MG63 (cell line): ENCODE measurements around the gene OXT. TPM values are rescaled to one million over a fixed set of nuclear protein-coding genes. Genes with fewer than 3 reads are reported as not detected.
"Not testable (repeated sequence)": the region's sequence is repeated elsewhere in the genome, so short reads cannot be mapped to it uniquely, and the experiment has no call there.

Experiments used
- DNase-seq: peaks from one replicate; pipeline ENCODE4 v3.0.0-alpha.2; 2020
- H3K27me3 ChIP-seq: fragments of 250-450 bp; sonication (Bioruptor Pico); 2 replicates; pipeline ENCODE4 v1.5.1; 2020; ENCODE audit warnings: mild to moderate bottlenecking, moderate library complexity
- H3K36me3 ChIP-seq: fragments of 250-450 bp; sonication (Bioruptor Pico); 2 replicates; pipeline ENCODE4 v1.5.1; 2020; ENCODE audit warnings: mild to moderate bottlenecking, moderate library complexity
- H3K4me3 ChIP-seq: fragments of 250-450 bp; sonication (Bioruptor Pico); 2 replicates; pipeline ENCODE4 v1.5.1; 2020; ENCODE audit warnings: mild to moderate bottlenecking, moderate library complexity
- H3K9me3 ChIP-seq: fragments of 250-450 bp; sonication (Bioruptor Pico); 2 replicates; pipeline ENCODE4 v1.5.1; 2020; ENCODE audit warnings: mild to moderate bottlenecking, moderate library complexity
- total RNA-seq: library from RNA; depleted of rRNA; stranded (reverse); fragments of >200 nt; shearing (Covaris generic); gene quantifications from 2 replicates; pipeline ENCODE4 v1.2.3, GENCODE V29; 2014; ENCODE audit warnings: low replicate concordance; rRNA removed

The OXT gene
- total RNA-seq: not detected in 2 replicates

DNA sequence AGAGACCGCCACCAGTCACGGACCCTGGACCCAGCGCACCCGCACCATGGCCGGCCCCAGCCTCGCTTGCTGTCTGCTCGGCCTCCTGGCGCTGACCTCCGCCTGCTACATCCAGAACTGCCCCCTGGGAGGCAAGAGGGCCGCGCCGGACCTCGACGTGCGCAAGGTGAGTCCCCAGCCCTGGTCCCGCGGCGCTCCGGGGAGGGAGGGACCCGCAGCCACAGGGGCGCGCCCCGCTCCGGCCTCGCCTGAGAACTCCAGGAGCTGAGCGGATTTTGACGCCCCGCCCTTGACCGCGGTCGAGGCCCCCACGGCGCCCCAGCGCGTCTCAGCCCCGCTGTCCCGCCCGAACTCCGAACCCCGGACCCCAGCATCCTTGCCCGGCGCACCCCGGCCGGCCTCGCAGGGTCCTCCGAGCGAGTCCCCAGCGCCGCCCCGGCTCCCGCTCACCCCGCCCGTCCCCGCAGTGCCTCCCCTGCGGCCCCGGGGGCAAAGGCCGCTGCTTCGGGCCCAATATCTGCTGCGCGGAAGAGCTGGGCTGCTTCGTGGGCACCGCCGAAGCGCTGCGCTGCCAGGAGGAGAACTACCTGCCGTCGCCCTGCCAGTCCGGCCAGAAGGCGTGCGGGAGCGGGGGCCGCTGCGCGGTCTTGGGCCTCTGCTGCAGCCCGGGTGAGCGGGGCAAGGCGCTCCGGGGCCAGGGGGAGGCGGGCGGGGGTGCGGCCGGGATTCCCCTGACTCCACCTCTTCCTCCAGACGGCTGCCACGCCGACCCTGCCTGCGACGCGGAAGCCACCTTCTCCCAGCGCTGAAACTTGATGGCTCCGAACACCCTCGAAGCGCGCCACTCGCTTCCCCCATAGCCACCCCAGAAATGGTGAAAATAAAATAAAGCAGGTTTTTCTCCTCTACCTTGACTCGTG lies at the start of gene OXT:
Gene OXT (plus strand): TSS at position 11 of the 920 bp plus-strand sequence. CDS start 36 bp downstream, at position 47.
- no peaks in the 10 kb centered on the region for H3K36me3 ChIP-seq
- no peaks in the 10 kb centered on the region for H3K9me3 ChIP-seq
- DNase-seq: no peak
- no peaks in the 10 kb centered on the region for H3K27me3 ChIP-seq
- no peak within 1 kb of the TSS for H3K4me3 ChIP-seq

DNA sequence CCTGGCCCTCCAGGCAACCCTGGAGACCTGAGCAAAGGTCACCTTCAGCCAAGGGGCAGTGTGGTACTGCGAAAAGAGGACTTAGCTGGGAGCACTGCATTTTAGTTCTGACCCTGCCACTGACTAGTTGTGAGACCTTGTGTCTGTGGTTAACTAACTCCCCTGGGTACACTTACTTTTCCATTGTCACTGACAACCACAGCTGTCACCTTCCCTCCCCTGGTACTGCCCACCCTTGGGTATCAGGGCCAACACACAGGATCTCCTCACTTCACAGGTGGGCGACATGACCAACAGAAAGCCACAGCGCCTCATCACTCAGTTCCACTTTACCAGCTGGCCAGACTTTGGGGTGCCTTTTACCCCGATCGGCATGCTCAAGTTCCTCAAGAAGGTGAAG lies 49.6 kb upstream of the OXT start:
- Histone ChIP-seq H3K36me3 (no peaks in the 10 kb centered on the region), H3K9me3 (no peaks in the 10 kb centered on the region), H3K4me3 (no peak overlapping the region), H3K27me3 (no peaks in the 10 kb centered on the region)
- no peak for DNase-seq

DNA sequence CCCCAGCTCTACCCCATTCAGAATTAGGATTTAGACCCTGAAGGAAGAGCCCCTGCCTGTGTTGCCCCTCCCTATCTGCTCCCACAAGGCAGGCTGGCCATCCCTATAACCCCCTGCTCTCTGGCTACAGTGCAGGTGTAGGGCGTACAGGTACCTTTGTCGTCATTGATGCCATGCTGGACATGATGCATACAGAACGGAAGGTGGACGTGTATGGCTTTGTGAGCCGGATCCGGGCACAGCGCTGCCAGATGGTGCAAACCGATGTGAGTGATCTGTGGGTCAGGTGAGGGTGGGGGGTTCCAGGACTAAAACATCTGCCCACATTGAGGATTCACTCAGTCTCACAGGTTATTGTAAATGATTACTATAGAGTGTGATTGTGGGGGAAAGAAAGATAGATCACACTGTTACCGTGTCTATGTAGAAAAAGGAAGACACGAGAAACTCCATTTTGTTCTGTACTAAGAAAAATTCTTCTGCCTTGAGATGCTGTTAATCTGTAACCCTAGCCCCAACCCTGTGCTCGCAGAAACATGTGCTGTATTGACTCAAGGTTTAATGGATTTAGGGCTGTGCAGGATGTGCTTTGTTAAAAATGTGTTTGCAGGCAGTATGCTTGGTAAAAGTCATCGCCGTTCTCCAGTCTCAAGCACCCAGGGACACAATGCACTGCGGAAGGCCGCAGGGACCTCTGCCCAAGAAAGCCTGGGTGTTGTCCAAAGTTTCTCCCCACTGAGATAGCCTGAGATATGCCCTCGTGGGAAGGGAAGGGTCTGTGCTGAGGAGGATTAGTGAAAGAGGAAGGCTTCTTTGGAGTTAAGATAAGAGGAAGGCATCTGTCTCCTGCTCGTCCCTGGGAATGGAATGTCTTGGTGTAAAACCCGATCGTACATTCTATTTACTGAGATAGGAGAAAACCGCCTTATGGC lies 48.6 kb upstream of the OXT start:
- not testable (repeated sequence) for H3K27me3 ChIP-seq, H3K4me3 ChIP-seq, H3K36me3 ChIP-seq, H3K9me3 ChIP-seq, DNase-seq

DNA sequence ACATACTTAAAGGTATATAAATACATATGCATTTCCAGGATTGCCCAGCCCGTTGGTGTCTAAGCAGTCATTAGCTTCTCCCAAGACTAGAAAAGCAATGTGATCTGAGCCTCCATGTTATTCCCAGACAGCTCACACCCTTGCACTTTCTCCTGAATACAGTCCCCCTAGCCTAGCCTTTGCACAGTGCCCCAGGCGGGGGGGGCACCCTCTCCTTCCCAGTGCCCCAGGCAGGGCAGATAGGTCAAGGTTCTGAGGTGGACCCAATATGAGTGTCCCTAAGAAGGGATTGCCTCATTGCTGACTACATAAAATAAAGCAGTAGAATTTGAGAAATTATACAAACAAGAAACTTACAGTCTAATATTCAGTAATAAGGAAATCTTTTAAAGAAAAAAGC lies 43.4 kb upstream of the OXT start:
- H3K9me3 ChIP-seq: no peaks in the 10 kb centered on the region
- H3K36me3 ChIP-seq: no peaks in the 10 kb centered on the region
- H3K4me3 ChIP-seq: no peak overlapping the region
- no peak for DNase-seq
- no peaks in the 10 kb centered on the region for H3K27me3 ChIP-seq

DNA sequence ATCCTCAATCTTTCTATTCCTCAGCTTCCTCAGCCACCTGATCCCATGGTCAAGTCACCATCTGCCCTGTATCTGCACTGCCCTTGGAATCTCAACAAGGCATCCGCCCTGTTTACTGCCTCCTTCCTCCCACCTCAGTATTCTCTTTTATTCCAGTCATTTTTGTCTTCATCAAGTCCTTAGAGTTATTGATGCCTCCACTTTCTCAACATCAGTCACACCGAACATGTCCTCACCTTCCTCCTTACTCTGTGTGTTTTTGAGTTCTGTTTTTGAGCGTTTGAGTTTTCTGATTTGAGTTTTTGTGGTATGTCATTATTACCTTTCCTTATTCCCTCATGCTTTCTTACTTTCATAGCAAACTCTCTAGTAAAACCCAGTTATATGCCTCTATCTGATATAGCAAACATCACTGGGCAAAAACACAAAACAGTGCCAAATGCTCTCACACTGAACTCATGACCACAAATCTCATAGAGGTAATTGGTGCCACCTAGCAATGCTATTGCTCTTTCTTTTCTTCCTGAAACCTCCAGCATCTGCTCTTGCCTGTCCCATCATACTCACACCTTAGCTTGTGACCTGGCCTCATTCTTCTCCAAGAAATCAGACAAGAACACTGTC lies 39.8 kb upstream of the OXT start:
- no peaks in the 10 kb centered on the region; the same call in 1 of the 2 replicates for H3K36me3 ChIP-seq
- H3K4me3 ChIP-seq: no peak overlapping the region
- no peaks in the 10 kb centered on the region for H3K9me3 ChIP-seq
- H3K27me3 ChIP-seq: no peaks in the 10 kb centered on the region
- no peak for DNase-seq

DNA sequence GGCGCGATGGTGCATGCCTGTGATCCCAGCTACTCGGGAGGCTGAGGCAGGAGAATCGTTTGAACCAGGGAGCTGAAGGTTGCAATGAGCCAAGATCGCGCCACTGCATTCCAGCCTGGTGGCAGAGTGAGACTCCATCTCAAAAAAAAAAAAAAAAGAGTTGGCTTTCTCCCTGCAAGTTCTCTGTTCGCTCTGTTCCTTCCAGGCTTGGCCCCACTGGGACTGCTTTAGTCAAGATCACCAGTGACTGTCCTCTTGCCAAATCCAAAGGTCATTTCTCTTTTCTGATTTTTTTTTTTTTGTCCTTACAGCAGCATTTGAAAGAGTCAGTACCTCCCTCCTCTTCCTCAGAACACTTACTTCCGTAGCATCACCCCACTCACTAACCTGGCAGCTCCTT lies 38.8 kb upstream of the OXT start:
- no peak overlapping the region for H3K4me3 ChIP-seq
- no peaks in the 10 kb centered on the region; the same call in 1 of the 2 replicates for H3K36me3 ChIP-seq
- no peak for DNase-seq
- H3K27me3 ChIP-seq: no peaks in the 10 kb centered on the region
- no peaks in the 10 kb centered on the region for H3K9me3 ChIP-seq

DNA sequence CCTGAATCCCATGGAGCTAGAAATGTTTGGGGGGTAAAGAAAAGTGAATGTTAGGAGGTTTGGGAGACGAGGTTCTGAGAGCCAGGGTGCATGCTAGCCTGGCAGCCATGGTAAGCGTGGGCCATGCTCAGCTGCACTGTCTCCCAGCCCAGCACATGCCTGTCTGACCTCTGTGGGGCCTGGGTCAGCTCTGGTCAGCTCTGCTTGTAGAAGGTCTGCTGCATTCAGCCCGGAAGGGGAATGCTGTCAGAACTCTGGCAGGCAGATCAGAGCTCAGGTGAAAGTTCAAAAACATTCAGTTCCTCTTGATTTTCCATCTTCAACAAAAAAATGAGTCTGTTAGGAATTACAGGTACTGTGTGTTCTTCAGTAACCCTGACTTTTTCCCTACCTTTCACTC lies 33.8 kb upstream of the OXT start:
- no peak for DNase-seq
- no peaks in the 10 kb centered on the region; the same call in 1 of the 2 replicates for H3K36me3 ChIP-seq
- H3K4me3 ChIP-seq: no peak overlapping the region
- H3K27me3 ChIP-seq: no peaks in the 10 kb centered on the region
- H3K9me3 ChIP-seq: no peaks in the 10 kb centered on the region

DNA sequence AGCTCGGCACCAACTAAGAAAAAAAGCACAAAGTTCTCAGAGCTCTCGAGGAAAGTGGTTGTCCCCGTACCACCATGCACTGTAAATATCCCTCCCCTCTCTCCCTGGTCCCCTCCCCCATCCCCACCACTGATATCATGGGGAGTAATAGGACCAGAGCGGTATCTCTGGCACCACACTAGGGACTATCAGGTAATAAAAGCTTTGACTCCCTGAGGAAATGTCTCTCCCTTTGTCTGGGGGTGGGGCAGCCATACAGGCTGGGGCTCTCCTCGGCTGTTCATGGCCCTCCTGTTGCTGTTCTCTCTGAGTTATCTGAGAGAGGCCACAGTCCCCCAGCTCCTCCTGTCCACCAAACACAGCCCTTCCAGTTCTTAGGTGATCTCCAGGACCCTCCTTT lies 33.0 kb upstream of the OXT start:
- Histone ChIP-seq H3K9me3 (no peaks in the 10 kb centered on the region), H3K36me3 (no peaks in the 10 kb centered on the region; the same call in 1 of the 2 replicates), H3K4me3 (no peak overlapping the region), H3K27me3 (no peaks in the 10 kb centered on the region)
- DNase-seq: no peak

DNA sequence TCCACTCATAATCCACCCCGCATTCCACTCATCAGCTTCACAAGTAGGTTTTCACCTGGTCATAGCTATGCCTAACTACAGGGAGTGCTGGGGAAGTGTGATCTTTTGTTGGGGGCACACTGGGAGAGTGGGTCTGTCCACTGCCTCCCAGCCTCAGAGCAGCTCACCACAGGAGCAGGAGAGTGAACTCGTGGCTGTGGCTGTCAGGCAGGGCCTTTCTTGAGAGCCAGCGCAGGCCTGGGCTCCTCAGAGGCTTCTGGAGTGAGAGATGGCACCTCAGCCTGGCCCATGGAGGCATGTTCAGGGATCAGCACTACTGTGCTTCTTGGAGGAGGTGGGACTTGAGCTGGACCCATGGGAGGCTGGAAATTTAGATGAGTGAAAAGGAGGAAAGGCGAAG lies 32.0 kb upstream of the OXT start:
- DNase-seq: no peak
- Histone ChIP-seq H3K9me3 (no peaks in the 10 kb centered on the region), H3K27me3 (no peaks in the 10 kb centered on the region), H3K4me3 (no peak overlapping the region), H3K36me3 (no peaks in the 10 kb centered on the region; the same call in 1 of the 2 replicates)

DNA sequence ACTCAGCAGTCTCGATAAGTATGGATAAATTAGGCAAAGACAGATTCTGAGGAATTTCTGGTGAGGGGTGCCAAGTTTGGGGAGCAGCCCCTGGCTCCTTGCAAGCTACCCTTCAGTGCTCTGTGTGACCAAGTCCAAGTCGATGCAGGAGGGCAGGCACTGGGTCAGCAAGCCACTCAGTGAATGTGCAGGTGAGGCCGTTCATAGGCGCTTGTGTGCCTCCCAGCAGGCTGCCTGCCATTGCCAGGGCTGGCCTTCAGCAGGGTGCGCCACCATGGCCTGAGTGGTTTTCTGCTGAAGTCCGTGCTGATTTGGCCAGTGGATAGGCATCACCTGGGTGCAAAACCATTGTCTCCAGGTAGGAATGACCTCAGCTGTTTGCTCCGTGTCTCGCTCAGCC lies 31.3 kb upstream of the OXT start:
- no peaks in the 10 kb centered on the region for H3K9me3 ChIP-seq
- H3K4me3 ChIP-seq: no peak overlapping the region
- H3K27me3 ChIP-seq: no peaks in the 10 kb centered on the region
- DNase-seq: no peak
- no peaks in the 10 kb centered on the region; the same call in 1 of the 2 replicates for H3K36me3 ChIP-seq

DNA sequence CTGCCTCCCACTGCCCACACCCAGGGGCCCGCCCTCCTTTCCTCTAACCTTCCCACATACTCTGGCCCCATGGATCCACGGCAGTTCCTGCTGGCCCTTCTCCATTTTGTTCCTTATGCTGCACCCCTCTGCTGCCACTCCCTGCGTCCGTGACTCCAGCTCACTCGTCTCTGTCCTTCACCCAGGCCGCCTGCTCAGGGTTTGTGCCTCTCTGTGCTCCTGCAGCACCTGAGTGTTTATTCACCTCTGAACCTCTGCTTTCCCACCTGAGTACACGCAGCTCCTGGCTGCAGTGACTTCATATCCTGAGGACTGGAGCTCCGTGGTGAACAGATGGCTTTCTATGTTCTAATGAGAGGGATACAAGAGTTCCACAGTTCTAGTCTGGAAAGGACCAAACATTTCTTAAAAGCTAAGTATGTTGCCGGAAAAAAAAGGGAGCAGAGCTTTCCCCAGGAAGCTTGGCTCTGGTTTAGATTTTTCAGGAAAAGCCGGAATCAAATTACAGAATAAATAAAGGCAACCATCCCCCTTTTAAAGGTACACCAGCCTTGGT lies 29.5 kb upstream of the OXT start:
- H3K9me3 ChIP-seq: no peaks in the 10 kb centered on the region
- no peaks in the 10 kb centered on the region for H3K27me3 ChIP-seq
- DNase-seq: no peak
- no peak overlapping the region for H3K4me3 ChIP-seq
- no peaks in the 10 kb centered on the region for H3K36me3 ChIP-seq

DNA sequence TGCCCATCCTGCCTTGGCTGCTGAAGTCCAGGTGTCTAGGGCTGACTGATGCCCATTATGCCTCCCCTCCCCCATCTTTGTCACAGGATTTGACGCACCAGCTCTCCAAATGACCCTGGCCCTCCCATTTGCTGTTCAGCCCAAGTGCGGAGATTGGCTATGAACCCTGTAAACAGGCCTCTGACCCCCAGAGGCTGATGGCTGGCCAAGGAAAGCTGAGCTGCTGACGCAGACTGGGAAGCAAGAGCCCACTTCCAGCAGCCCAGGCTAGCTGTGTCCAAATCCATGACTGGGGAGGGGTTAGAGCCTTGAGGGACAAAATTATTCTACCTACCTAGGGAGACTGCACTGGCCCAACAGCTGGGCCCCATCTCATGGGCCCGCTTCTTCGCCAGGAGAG lies 28.8 kb upstream of the OXT start:
- Histone ChIP-seq H3K27me3 (no peaks in the 10 kb centered on the region), H3K9me3 (no peaks in the 10 kb centered on the region), H3K4me3 (no peak overlapping the region), H3K36me3 (no peaks in the 10 kb centered on the region)
- no peak for DNase-seq

DNA sequence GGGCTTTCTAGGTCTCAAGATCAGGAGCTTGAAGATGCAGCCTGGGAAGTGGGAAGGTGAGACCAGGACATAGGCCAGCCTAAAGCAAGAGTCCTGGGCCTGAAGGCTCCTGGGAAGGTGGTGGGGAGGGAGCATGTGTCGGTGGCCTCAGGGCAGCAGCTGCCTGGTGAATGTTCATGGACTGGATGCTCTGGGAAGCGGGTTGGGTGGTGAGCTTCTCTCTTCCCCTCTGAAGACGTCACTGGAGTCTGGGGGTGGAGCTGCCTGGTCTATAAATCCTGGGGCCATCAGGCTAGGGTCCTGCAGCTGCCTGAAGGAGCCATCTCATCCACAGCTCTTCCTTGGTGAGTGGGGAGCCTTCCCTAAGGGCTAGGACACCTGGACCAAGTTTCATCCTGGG lies 28.1 kb upstream of the OXT start, which contains the start of gene GNRH2:
Gene GNRH2 (plus strand): TSS at position 301 of the 400 bp plus-strand sequence. CDS start 793 bp downstream, outside the sequence.
- Histone ChIP-seq H3K27me3 (no peaks in the 10 kb centered on the region), H3K9me3 (no peaks in the 10 kb centered on the region), H3K36me3 (peaks cover 5% of the 10 kb centered on the region), H3K4me3 (no peak within 1 kb of the TSS)
- DNase-seq: no peak

DNA sequence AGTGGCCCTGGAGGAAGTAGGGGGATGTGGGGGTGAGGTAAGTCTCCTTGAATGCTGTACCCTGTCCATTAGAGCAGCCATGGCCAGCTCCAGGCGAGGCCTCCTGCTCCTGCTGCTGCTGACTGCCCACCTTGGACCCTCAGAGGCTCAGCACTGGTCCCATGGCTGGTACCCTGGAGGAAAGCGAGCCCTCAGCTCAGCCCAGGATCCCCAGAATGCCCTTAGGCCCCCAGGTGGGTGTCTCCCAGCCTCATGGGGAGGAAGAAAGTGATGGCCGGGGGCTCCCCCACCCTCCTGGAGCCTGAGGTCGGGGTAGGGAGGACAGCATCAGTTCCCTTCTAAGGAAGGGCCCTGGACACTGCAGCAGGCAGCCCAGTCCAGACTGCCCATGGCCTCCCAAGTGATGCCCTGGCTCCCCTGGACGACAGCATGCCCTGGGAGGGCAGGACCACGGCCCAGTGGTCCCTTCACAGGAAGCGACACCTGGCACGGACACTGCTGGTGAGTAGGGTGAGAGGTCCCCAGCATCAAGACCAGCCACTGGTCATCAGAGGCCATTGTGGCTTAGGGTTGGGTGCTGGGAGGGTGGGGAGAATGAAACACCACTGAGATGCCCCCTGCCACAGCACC lies 27.0 kb upstream of the OXT start:
- no peaks in the 10 kb centered on the region for H3K27me3 ChIP-seq
- no peak for DNase-seq

DNA sequence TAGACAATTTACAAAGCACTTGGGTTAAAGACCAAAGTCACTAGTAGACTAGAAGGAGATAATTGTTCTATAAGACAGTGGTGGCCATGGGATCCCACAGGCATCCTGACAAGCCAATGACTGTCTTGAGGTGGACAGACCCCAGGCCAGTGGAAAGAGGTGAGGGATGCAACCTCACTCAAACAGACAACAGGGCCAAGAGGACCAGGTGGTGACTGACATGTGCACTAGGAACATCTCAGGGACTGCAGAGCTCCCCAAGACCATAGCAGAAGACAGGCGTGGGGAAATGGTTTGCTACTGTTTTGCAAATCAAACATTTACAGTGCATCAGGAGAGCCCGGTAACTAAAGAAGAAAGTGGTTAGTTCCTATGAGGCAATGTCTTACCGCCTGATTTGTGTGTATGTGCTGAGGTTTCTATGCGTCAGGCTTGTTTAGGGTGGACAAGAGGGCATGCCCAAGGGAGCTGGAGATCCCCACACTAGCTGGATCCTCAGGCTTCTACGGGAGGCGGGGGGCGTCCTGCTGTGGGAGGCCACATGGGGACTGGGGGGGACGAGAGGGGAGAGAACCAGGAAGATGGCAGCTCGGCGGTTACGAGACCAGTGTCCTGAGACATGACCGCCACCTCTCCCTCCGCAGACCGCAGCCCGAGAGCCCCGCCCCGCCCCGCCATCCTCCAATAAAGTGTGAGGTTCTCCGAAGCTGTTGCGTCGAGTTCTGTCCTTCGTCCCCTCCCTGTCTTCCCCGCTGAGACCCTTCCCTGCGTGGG lies 26.2 kb upstream of the OXT start:
- peak overlapping the region; percentile 71 for H3K4me3 ChIP-seq
- no peaks in the 10 kb centered on the region for H3K27me3 ChIP-seq
- peaks cover 7% of the 10 kb centered on the region for H3K36me3 ChIP-seq
- no peaks in the 10 kb centered on the region for H3K9me3 ChIP-seq
- peak; percentile 44 for DNase-seq

More for the DNA sequence above, 27.0 kb upstream of the OXT start:
- H3K4me3 ChIP-seq: no peak overlapping the region
- no peaks in the 10 kb centered on the region for H3K9me3 ChIP-seq
- peaks cover 7% of the 10 kb centered on the region for H3K36me3 ChIP-seq
